ENCODE data around the gene LRRC27. TPM values are rescaled to one million over a fixed set of nuclear protein-coding genes. Genes with fewer than 3 reads are reported as not detected.

LRRC27 gene
- polyA plus RNA-seq, 2 of the 4 experiments (the other 2 are of a cell fraction) = 6.5 to 6.9 TPM

GRCh38 chr10:132338876-132339275 is 6.9 kb downstream of the LRRC27 start:
- no peak for FAIRE-seq
- CTCF ChIA-PET = interaction anchor here (0.7 to 1.9 kb wide), 4 partner anchors 12 to 22 kb away, joined by 3 to 7 read pairs (median 4); no protein-coding TSS in a partner anchor
- POLR2A ChIA-PET = no interaction called here
- no peak overlapping the region for H3K4me2 ChIP-seq
- H3K27ac ChIP-seq = no peak overlapping the region
- no peaks in the 10 kb centered on the region for H3K4me1 ChIP-seq
- H3K4me3 ChIP-seq = no peak overlapping the region
- WGBS (ENCODE audit: missing lambda C conversion rate) = 93% methylated on average over 6 of the region's 10 CpGs
- no peak for ATAC-seq
- no peak for DNase-seq (ENCODE audit: low read depth in 1 of 2, low spot score in 1 of 2)
- H3K9me3 ChIP-seq = no peaks in the 10 kb centered on the region
- TF ChIP-seq KDM5A (IDR thresholded peaks at IDR 0.05) = no peak
- no peak for TF ChIP-seq TFCP2L1 (CRISPR knock-in tag; IDR thresholded peaks at IDR 0.05)
- no peak for TF ChIP-seq HEYL (CRISPR knock-in tag; IDR thresholded peaks at IDR 0.05)
- TF ChIP-seq BCL3 (IDR thresholded peaks at IDR 0.05) = no peak
- TF ChIP-seq SMC3 (IDR thresholded peaks at IDR 0.05) = no peak
- no peak for TF ChIP-seq FOSL2 (IDR thresholded peaks at IDR 0.05)
- no peak for TF ChIP-seq FOSL2 (CRISPR knock-in tag; IDR thresholded peaks at IDR 0.05)
- TF ChIP-seq ESRRA (IDR thresholded peaks at IDR 0.05; ENCODE audit: borderline replicate concordance, low read length) = no peak
- TF ChIP-seq RCOR1 (IDR thresholded peaks at IDR 0.05; ENCODE audit: low read depth, low read length) = no peak
- TF ChIP-seq MAX (IDR thresholded peaks at IDR 0.05) = no peak
- no peak for TF ChIP-seq BHLHE40 (IDR thresholded peaks at IDR 0.05; ENCODE audit: low read depth, low read length)
- no peak for TF ChIP-seq HOXB13 (CRISPR knock-in tag; IDR thresholded peaks at IDR 0.05; ENCODE audit: low read depth)
- TF ChIP-seq MAFK (IDR thresholded peaks at IDR 0.05; ENCODE audit: partially characterized antibody) = no peak
- no peak for TF ChIP-seq TP53 (CRISPR knock-in tag; IDR thresholded peaks at IDR 0.05)
- TF ChIP-seq JUNB (IDR thresholded peaks at IDR 0.05) = no peak

DNA sequence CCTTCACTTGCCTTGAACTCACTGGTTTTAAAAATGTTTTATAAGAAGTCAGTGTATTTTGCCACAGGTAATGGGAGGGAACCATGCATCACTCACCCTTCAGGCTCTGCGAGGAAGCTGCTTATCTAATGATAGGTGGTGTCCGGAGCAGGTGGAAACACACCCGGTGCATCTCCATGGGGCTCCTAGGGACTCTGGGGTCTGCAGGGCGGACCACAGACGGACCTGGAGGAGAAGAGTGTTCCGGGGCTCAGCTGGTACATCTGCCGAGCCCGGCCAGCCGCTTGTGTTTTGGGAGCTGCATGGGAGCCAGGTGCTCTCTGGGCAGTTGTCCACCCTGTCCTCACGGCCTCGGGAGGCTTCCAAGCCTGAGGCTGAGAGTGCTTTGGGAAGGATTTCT is 7.3 kb downstream of the LRRC27 start:
- DNase-seq (ENCODE audit: low read depth in 1 of 2, low spot score in 1 of 2) (no peak), FAIRE-seq (no peak), ATAC-seq (no peak)
- Histone ChIP-seq H3K4me1 (no peaks in the 10 kb centered on the region), H3K4me3 (no peak overlapping the region), H3K27ac (no peak overlapping the region), H3K4me2 (no peak overlapping the region), H3K9me3 (no peaks in the 10 kb centered on the region)
- TF ChIP-seq HEYL (CRISPR knock-in tag; IDR thresholded peaks at IDR 0.05) = no peak
- TF ChIP-seq CBX2 (IDR thresholded peaks at IDR 0.05; ENCODE audit: borderline replicate concordance, low read depth) = no peak
- TF ChIP-seq, protein P1, sequence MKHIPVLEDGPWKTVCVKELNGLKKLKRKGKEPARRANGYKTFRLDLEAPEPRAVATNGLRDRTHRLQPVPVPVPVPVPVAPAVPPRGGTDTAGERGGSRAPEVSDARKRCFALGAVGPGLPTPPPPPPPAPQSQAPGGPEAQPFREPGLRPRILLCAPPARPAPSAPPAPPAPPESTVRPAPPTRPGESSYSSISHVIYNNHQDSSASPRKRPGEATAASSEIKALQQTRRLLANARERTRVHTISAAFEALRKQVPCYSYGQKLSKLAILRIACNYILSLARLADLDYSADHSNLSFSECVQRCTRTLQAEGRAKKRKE (CRISPR knock-in tag; IDR thresholded peaks at IDR 0.05; ENCODE audit: low read depth) = no peak
- no peak for TF ChIP-seq FOSL2 (IDR thresholded peaks at IDR 0.05)
- no peak for TF ChIP-seq FOSL2 (CRISPR knock-in tag; IDR thresholded peaks at IDR 0.05)
- TF ChIP-seq FOSB (CRISPR knock-in tag; IDR thresholded peaks at IDR 0.05) = no peak
- TF ChIP-seq ESRRA (IDR thresholded peaks at IDR 0.05; ENCODE audit: borderline replicate concordance, low read length) = no peak
- TF ChIP-seq HOXB13 (CRISPR knock-in tag; IDR thresholded peaks at IDR 0.05; ENCODE audit: low read depth) = no peak
- no peak for TF ChIP-seq MAFK (IDR thresholded peaks at IDR 0.05; ENCODE audit: partially characterized antibody)
- ChIA-PET CTCF (interaction anchor here (0.7 to 1.9 kb wide), 3 partner anchors 12 to 21 kb away, joined by 4 to 7 read pairs (median 4); no protein-coding TSS in a partner anchor), POLR2A (no interaction called here)
- 88% methylated on average over 11 of the region's 11 CpGs for WGBS (ENCODE audit: missing lambda C conversion rate)

GRCh38 chr10:132341017-132341416 is 9.0 kb downstream of the LRRC27 start:
- no peak for FAIRE-seq
- ChIA-PET POLR2A (no interaction called here), CTCF (no interaction called here)

More at GRCh38 chr10:132341017-132341416, 9.0 kb downstream of the LRRC27 start:
- Histone ChIP-seq H3K4me3 (no peak overlapping the region), H3K4me2 (no peak overlapping the region), H3K27ac (no peak overlapping the region), H3K9me3 (no peaks in the 10 kb centered on the region), H3K4me1 (no peaks in the 10 kb centered on the region)
- TF ChIP-seq, protein P2, sequence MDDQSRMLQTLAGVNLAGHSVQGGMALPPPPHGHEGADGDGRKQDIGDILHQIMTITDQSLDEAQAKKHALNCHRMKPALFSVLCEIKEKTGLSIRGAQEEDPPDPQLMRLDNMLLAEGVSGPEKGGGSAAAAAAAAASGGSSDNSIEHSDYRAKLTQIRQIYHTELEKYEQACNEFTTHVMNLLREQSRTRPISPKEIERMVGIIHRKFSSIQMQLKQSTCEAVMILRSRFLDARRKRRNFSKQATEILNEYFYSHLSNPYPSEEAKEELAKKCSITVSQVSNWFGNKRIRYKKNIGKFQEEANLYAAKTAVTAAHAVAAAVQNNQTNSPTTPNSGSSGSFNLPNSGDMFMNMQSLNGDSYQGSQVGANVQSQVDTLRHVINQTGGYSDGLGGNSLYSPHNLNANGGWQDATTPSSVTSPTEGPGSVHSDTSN (IDR thresholded peaks at IDR 0.05) = no peak
- TF ChIP-seq CBX8 (IDR thresholded peaks at IDR 0.05) (no peak), KDM5A (IDR thresholded peaks at IDR 0.05) (no peak)
- DNase-seq (ENCODE audit: low read depth in 1 of 2, low spot score in 1 of 2) = no peak
- WGBS (ENCODE audit: missing lambda C conversion rate) = 96% methylated on average over 6 of the region's 6 CpGs
- ATAC-seq = no peak
